Esophagus squamous epithelium (tissue), 5 donors: ENCODE measurements around the gene PELO. TPM values are rescaled to one million over a fixed set of nuclear protein-coding genes. Genes with fewer than 3 reads are reported as not detected.

Experiments used
- DNase-seq: peaks from one replicate; lab custom pipeline; 2025; lab: John Stamatoyannopoulos, UW
- H3K27ac ChIP-seq, 4 donors: fragments of 200-600 bp; sonication (generic); one replicate each; pipeline ENCODE4 v1.5.1; 2016 to 2019; ENCODE audit warnings: mild to moderate bottlenecking in 1 of 4
- H3K27me3 ChIP-seq, 4 donors: fragments of 200-600 bp; sonication (generic); 1 replicate in 3 of 4; 2 replicates in 1 of 4; pipeline versions ENCODE4 v1.5.1 to v1.6.0; 2017 to 2021; ENCODE audit warnings: antibody characterized with exemption in 1 of 4
- H3K36me3 ChIP-seq, 3 donors: fragments of 200-600 bp; sonication (generic); one replicate each; pipeline ENCODE4 v1.5.1; 2016 to 2019
- H3K4me1 ChIP-seq, 3 donors: fragments of 200-600 bp; sonication (generic); one replicate each; pipeline ENCODE4 v1.5.1; 2017 to 2019
- H3K4me3 ChIP-seq, 4 donors: fragments of 200-600 bp; sonication (generic); 1 replicate in 3 of 4; 2 replicates in 1 of 4; pipeline ENCODE4 v1.5.1; 2016 to 2019; ENCODE audit warnings: mild to moderate bottlenecking in 2 of 4, moderate library complexity in 1 of 4
- H3K9me3 ChIP-seq, 3 donors: fragments of 200-600 bp; sonication (generic); one replicate each; pipeline ENCODE4 v1.5.1; 2016 to 2019
- CTCF ChIP-seq, 6 experiments: fragments of 450-650 bp in 4 of 6; fragments of 200-600 bp in 2 of 6; sonication (generic) in 2 of 6; IDR thresholded peaks; one replicate each; pipeline ENCODE4 v1.5.1; 2016 to 2019; ENCODE audit warnings: antibody characterized with exemption in 6 of 6, mild to moderate bottlenecking in 4 of 6, moderate library complexity in 4 of 6
- POLR2A ChIP-seq, 4 donors: fragments of 450-650 bp; IDR thresholded peaks; one replicate each; pipeline ENCODE4 v1.6.1; 2017; ENCODE audit warnings: antibody characterized with exemption in 4 of 4, mild to moderate bottlenecking in 4 of 4, moderate library complexity in 3 of 4
- WGBS, 2 donors: methylation state at CpG; one replicate each; pipeline ENCODE4 v1.1.5; 2018; 5-methylcytosine and 5-hydroxymethylcytosine counted together
- intact Hi-C: fragments of 100-400 bp; cut with DNase I; formaldehyde crosslinking; loops from one replicate; pipeline ENCODE4 v1.15.0; 2022
- total RNA-seq, 4 donors: library from RNA; depleted of rRNA; stranded (reverse); fragments of >200 nt; gene quantifications; one replicate each; pipeline ENCODE4 v1.1.0, GENCODE V29; 2016
- donor health status: DM: yes; HTN: yes; CAD: no.

PELO gene
- total RNA-seq, 4 donors from 2014 or later = 10.4 to 25.6 (median 14.6) TPM

GRCh38 chr5:52827815-52828214 lies 40.1 kb downstream of the PELO start:
- peaks cover 0 to 7% (median 0%) of the 10 kb centered on the region in 3 donors for H3K9me3 ChIP-seq
- H3K4me1 ChIP-seq = peaks cover 0 to 10% (median 2%) of the 10 kb centered on the region in 3 donors
- no peak overlapping the region for H3K4me3 ChIP-seq
- TF ChIP-seq POLR2A (IDR thresholded peaks at IDR 0.05) = no peak
- TF ChIP-seq CTCF (IDR thresholded peaks at IDR 0.05) = no peak
- no peaks in the 10 kb centered on the region for H3K36me3 ChIP-seq
- no peak overlapping the region for H3K27ac ChIP-seq
- intact Hi-C loops = no loop called here
- no peak for DNase-seq
- WGBS, 2 donors = 97 to 100% methylated on average over 1 of the region's 1 CpG
- H3K27me3 ChIP-seq = no peaks in the 10 kb centered on the region

GRCh38 chr5:52829664-52830063 lies 41.9 kb downstream of the PELO start:
- H3K4me1 ChIP-seq = no peaks in the 10 kb centered on the region
- intact Hi-C loops = no loop called here
- TF ChIP-seq POLR2A (IDR thresholded peaks at IDR 0.05) (no peak), CTCF (IDR thresholded peaks at IDR 0.05) (no peak)
- no peak for DNase-seq
- peaks cover 0 to 7% (median 0%) of the 10 kb centered on the region in 3 donors for H3K9me3 ChIP-seq
- H3K36me3 ChIP-seq = no peaks in the 10 kb centered on the region
- H3K4me3 ChIP-seq = no peak overlapping the region
- H3K27ac ChIP-seq = no peak overlapping the region
- H3K27me3 ChIP-seq = no peaks in the 10 kb centered on the region

GRCh38 chr5:52830650-52831049 lies 42.9 kb downstream of the PELO start:
- WGBS, 2 donors = 78 to 79% methylated on average over 2 of the region's 2 CpGs
- Histone ChIP-seq H3K27ac (no peak overlapping the region), H3K27me3 (no peaks in the 10 kb centered on the region), H3K4me1 (no peaks in the 10 kb centered on the region), H3K36me3 (no peaks in the 10 kb centered on the region), H3K9me3 (peaks cover 0 to 7% (median 0%) of the 10 kb centered on the region in 3 donors), H3K4me3 (no peak overlapping the region)
- intact Hi-C loops = no loop called here
- DNase-seq = no peak
- TF ChIP-seq POLR2A (IDR thresholded peaks at IDR 0.05) (no peak), CTCF (IDR thresholded peaks at IDR 0.05) (no peak)

- Histone ChIP-seq H3K27ac (no peak overlapping the region), H3K9me3 (peaks cover 0 to 7% (median 0%) of the 10 kb centered on the region in 3 donors), H3K4me3 (no peak overlapping the region), H3K4me1 (peaks cover 0 to 5% (median 0%) of the 10 kb centered on the region in 3 donors), H3K27me3 (no peaks in the 10 kb centered on the region), H3K36me3 (no peaks in the 10 kb centered on the region)
- TF ChIP-seq CTCF (IDR thresholded peaks at IDR 0.05) = no peak
- TF ChIP-seq POLR2A (IDR thresholded peaks at IDR 0.05) = no peak
- 60 to 68% methylated on average over 2 of the region's 2 CpGs for WGBS, 2 donors
- no peak for DNase-seq
- intact Hi-C loops = no loop called here
Observed at GRCh38 chr5:52831786-52832511, 44.2 kb downstream of the PELO start.

- no peaks in the 10 kb centered on the region for H3K27me3 ChIP-seq
- no peaks in the 10 kb centered on the region for H3K9me3 ChIP-seq
- no peak overlapping the region for H3K4me3 ChIP-seq
- peaks cover 0 to 10% (median 0%) of the 10 kb centered on the region in 3 donors for H3K4me1 ChIP-seq
- TF ChIP-seq POLR2A (IDR thresholded peaks at IDR 0.05) (no peak), CTCF (IDR thresholded peaks at IDR 0.05) (no peak)
- WGBS, 2 donors = 74 to 85% methylated on average over 2 of the region's 2 CpGs
- no peaks in the 10 kb centered on the region for H3K36me3 ChIP-seq
- no peak for DNase-seq
- no peak overlapping the region for H3K27ac ChIP-seq
- intact Hi-C loops = no loop called here
Observed at GRCh38 chr5:52834320-52834719, 46.6 kb downstream of the PELO start.
